ENCODE data around the gene FGFR1OP2.

Gene FGFR1OP2

GRCh38 chr12:26935636-26936378 lies 2.5 kb upstream of the FGFR1OP2 start:
- ChIA-PET POLR2A (interaction anchor here (0.5 kb wide), 1 partner anchor 17 kb away, joined by 5 read pairs; no protein-coding TSS in a partner anchor), CTCF (interaction anchor here (1.0 to 1.8 kb wide), 5 partner anchors 10 to 43 kb away, joined by 3 to 7 read pairs (median 6); no protein-coding TSS in a partner anchor)
- DNase-seq (ENCODE audit: extremely low spot score), result no peak
- no peak for TF ChIP-seq CTCF (IDR thresholded peaks at IDR 0.05; ENCODE audit: control extremely low read depth, extremely low read depth, low read depth, missing control alignments)

- DNase-seq (ENCODE audit: extremely low spot score), result no peak
- no peak for TF ChIP-seq CTCF (IDR thresholded peaks at IDR 0.05; ENCODE audit: control extremely low read depth, extremely low read depth, low read depth, missing control alignments)
- POLR2A ChIA-PET, result interaction anchor here (0.5 kb wide), 1 partner anchor 16 kb away, joined by 5 read pairs; no protein-coding TSS in a partner anchor
- CTCF ChIA-PET, result interaction anchor here (0.9 to 1.8 kb wide), 4 partner anchors 11 to 370 kb away, joined by 3 to 7 read pairs (median 4); no protein-coding TSS in a partner anchor
These were observed 1.5 kb upstream of the FGFR1OP2 start for GRCh38 chr12:26936559-26937442.

- CTCF ChIA-PET, result interaction anchor here (0.9 kb wide), 1 partner anchor 369 kb away, joined by 3 read pairs; no protein-coding TSS in a partner anchor
- no peak for DNase-seq (ENCODE audit: extremely low spot score)
- no peak for TF ChIP-seq CTCF (IDR thresholded peaks at IDR 0.05; ENCODE audit: control extremely low read depth, extremely low read depth, low read depth, missing control alignments)
- POLR2A ChIA-PET, result no interaction called here
These were observed 817 bp upstream of the FGFR1OP2 start for GRCh38 chr12:26937443-26937862.

- DNase-seq (ENCODE audit: extremely low spot score), result no peak
- ChIA-PET POLR2A (no interaction called here), CTCF (interaction anchor here (1.2 kb wide), 1 partner anchor 34 kb away, joined by 3 read pairs; no protein-coding TSS in a partner anchor)
- no peak for TF ChIP-seq CTCF (IDR thresholded peaks at IDR 0.05; ENCODE audit: control extremely low read depth, extremely low read depth, low read depth, missing control alignments)
These were observed 412 bp downstream of the FGFR1OP2 start for GRCh38 chr12:26938701-26939062.

- DNase-seq (ENCODE audit: extremely low spot score), result peak; percentile 16
- no peak for TF ChIP-seq CTCF (IDR thresholded peaks at IDR 0.05; ENCODE audit: control extremely low read depth, extremely low read depth, low read depth, missing control alignments)
- ChIA-PET POLR2A (interaction anchor here (0.6 kb wide), 1 partner anchor 13 kb away, joined by 3 read pairs; no protein-coding TSS in a partner anchor), CTCF (interaction anchor here (1.2 kb wide), 1 partner anchor 33 kb away, joined by 3 read pairs; no protein-coding TSS in a partner anchor)
These were observed 1.0 kb downstream of the FGFR1OP2 start for GRCh38 chr12:26939192-26939832.

GRCh38 chr12:26939953-26940352 lies 1.7 kb downstream of the FGFR1OP2 start:
- CTCF ChIA-PET, result no interaction called here
- POLR2A ChIA-PET, result interaction anchor here (0.6 kb wide), 1 partner anchor 13 kb away, joined by 3 read pairs; no protein-coding TSS in a partner anchor
- no peak for TF ChIP-seq CTCF (IDR thresholded peaks at IDR 0.05; ENCODE audit: control extremely low read depth, extremely low read depth, low read depth, missing control alignments)
- no peak for DNase-seq (ENCODE audit: extremely low spot score)

All from GM10248 (cell line).